ENCODE data around the gene ANKRD55. TPM values are rescaled to one million over a fixed set of nuclear protein-coding genes. Genes with fewer than 3 reads are reported as not detected.

ANKRD55 gene
- total RNA-seq, 3 donors from 2014 or later (not counting 1 experiment from before 2014, with no cell fraction given), result 0.88 TPM; not detected in 2

- H3K36me3 Mint-ChIP-seq, result no peaks in the 10 kb centered on the region
- no peak overlapping the region for H3K27ac Mint-ChIP-seq
- no peak overlapping the region for H3K4me3 Mint-ChIP-seq
- H3K27me3 Mint-ChIP-seq (ENCODE audit: low read depth in 2 of 2), result peaks cover 6 to 7% of the 10 kb centered on the region in 2 donors
- Histone ChIP-seq H3K4me1 (ENCODE audit: control insufficient read depth, insufficient read depth, low read length) (no peaks in the 10 kb centered on the region), H3K36me3 (ENCODE audit: control insufficient read depth, insufficient read depth, low read length) (no peaks in the 10 kb centered on the region), H3K4me3 (ENCODE audit: low read length) (no peak overlapping the region), H3K27me3 (ENCODE audit: control insufficient read depth, insufficient read depth, low read length) (no peaks in the 10 kb centered on the region), H3K9me3 (ENCODE audit: control insufficient read depth, insufficient read depth, low read length) (no peaks in the 10 kb centered on the region), H3K27ac (ENCODE audit: low read length) (no peak overlapping the region)
- H3K4me1 Mint-ChIP-seq, result peaks cover 0 to 3% of the 10 kb centered on the region in 2 donors
- ATAC-seq (no peak), DNase-seq (no peak)
- no peak for TF ChIP-seq CTCF (IDR thresholded peaks at IDR 0.05)
- 72% methylated on average over 2 of the region's 2 CpGs for WGBS (ENCODE audit: insufficient coverage)
- intact Hi-C loops (cut with micrococcal nuclease), result no loop called here
- no peaks in the 10 kb centered on the region for H3K9me3 Mint-ChIP-seq
Measured at GRCh38 chr5:56064984-56065383, 168.1 kb downstream of the ANKRD55 start.

GRCh38 chr5:56060276-56061110, 172.6 kb downstream of the ANKRD55 start:
- WGBS (ENCODE audit: insufficient coverage), result 69% methylated on average over 10 of the region's 10 CpGs
- H3K4me1 ChIP-seq (ENCODE audit: control insufficient read depth, insufficient read depth, low read length), result peaks cover 10% of the 10 kb centered on the region
- H3K27ac Mint-ChIP-seq, result no peak overlapping the region
- DNase-seq (peak in 1 of 2 donors; percentile 67), ATAC-seq (no peak)
- H3K4me3 Mint-ChIP-seq, result no peak overlapping the region
- H3K9me3 Mint-ChIP-seq, result no peaks in the 10 kb centered on the region
- no peak for TF ChIP-seq CTCF (IDR thresholded peaks at IDR 0.05)
- H3K4me1 Mint-ChIP-seq, result peaks cover 16 to 20% of the 10 kb centered on the region in 2 donors
- no peaks in the 10 kb centered on the region for H3K36me3 ChIP-seq (ENCODE audit: control insufficient read depth, insufficient read depth, low read length)
- no peaks in the 10 kb centered on the region for H3K36me3 Mint-ChIP-seq
- peaks cover 13 to 20% of the 10 kb centered on the region in 2 donors for H3K27me3 Mint-ChIP-seq (ENCODE audit: low read depth in 2 of 2)
- H3K27ac ChIP-seq (ENCODE audit: low read length), result no peak overlapping the region
- intact Hi-C loops (cut with micrococcal nuclease), result no loop called here
- no peaks in the 10 kb centered on the region for H3K9me3 ChIP-seq (ENCODE audit: control insufficient read depth, insufficient read depth, low read length)
- H3K4me3 ChIP-seq (ENCODE audit: low read length), result no peak overlapping the region
- H3K27me3 ChIP-seq (ENCODE audit: control insufficient read depth, insufficient read depth, low read length), result no peaks in the 10 kb centered on the region

- no peak overlapping the region for H3K27ac ChIP-seq (ENCODE audit: low read length)
- H3K4me1 Mint-ChIP-seq, result peaks cover 16 to 20% of the 10 kb centered on the region in 2 donors
- no peaks in the 10 kb centered on the region for H3K9me3 Mint-ChIP-seq
- ATAC-seq (no peak), DNase-seq (no peak)
- no peak overlapping the region for H3K4me3 ChIP-seq (ENCODE audit: low read length)
- H3K36me3 Mint-ChIP-seq, result no peaks in the 10 kb centered on the region
- H3K4me3 Mint-ChIP-seq, result no peak overlapping the region
- no peak overlapping the region for H3K27ac Mint-ChIP-seq
- peaks cover 10% of the 10 kb centered on the region for H3K4me1 ChIP-seq (ENCODE audit: control insufficient read depth, insufficient read depth, low read length)
- no peaks in the 10 kb centered on the region for H3K36me3 ChIP-seq (ENCODE audit: control insufficient read depth, insufficient read depth, low read length)
- WGBS (ENCODE audit: insufficient coverage), result 95% methylated on average over 8 of the region's 8 CpGs
- no peaks in the 10 kb centered on the region for H3K27me3 ChIP-seq (ENCODE audit: control insufficient read depth, insufficient read depth, low read length)
- no peak for TF ChIP-seq CTCF (IDR thresholded peaks at IDR 0.05)
- H3K9me3 ChIP-seq (ENCODE audit: control insufficient read depth, insufficient read depth, low read length), result no peaks in the 10 kb centered on the region
- intact Hi-C loops (cut with micrococcal nuclease), result no loop called here
- H3K27me3 Mint-ChIP-seq (ENCODE audit: low read depth in 2 of 2), result peaks cover 13 to 25% of the 10 kb centered on the region in 2 donors
Measured at GRCh38 chr5:56059854-56060253, 173.3 kb downstream of the ANKRD55 start.
